HepG2 (cell line): Measurements from ENCODE around the gene BNC1. TPM values are rescaled to one million over a fixed set of nuclear protein-coding genes. Genes with fewer than 3 reads are reported as not detected.

Experiments
- ATAC-seq: fragments of 200-7000 bp; cut with Tn5 transposase; 3 replicates; pipeline ENCODE4 v1.9.1; 2020; ENCODE audit warnings: mild to moderate bottlenecking, moderate library complexity
- BruUV-seq: library from RNA; stranded (reverse); fragments of 400-500 nt; replicated peaks from 2 replicates; lab custom pipeline; 2021; lab: Mats Ljungman, UMichigan
- CTCF ChIA-PET: fragments of 300-600 bp; formaldehyde crosslinking; extraction: SDS; loops from one replicate; lab custom pipeline; 2021; ENCODE audit warnings: low total read pairs, inconsistent platforms, low intra/inter-chr PET ratio; lab: Yijun Ruan, JAX
- POLR2A ChIA-PET: fragments of 350-600 bp; sonication (Branson Sonifier 250); formaldehyde crosslinking; loops from one replicate; lab custom pipeline; 2020; ENCODE audit warnings: antibody characterized with exemption, inconsistent platforms; lab: Yijun Ruan, JAX
- DNase-seq: peaks from one replicate; pipeline ENCODE4 v3.0.0-alpha.2; 2015; ENCODE audit warnings: low spot score
- FAIRE-seq: peaks from 3 replicates; lab custom pipeline; 2011; peaks lifted over from hg19 to GRCh38; lab: Jason Lieb, UNC
- H2AFZ ChIP-seq: one replicate; pipeline ENCODE4 v1.6.1; 2011; ENCODE audit warnings: low read length, inconsistent platforms
- H3K27ac ChIP-seq: fragments of 300-600 bp; 3 replicates; pipeline ENCODE4 v1.8.0; 2011; ENCODE audit warnings: mixed run types, mild to moderate bottlenecking, mixed read lengths, low read length, inconsistent platforms; ENCODE audit not compliant: insufficient read depth; ENCODE audit errors: extremely low read length
- H3K27me3 ChIP-seq, 2 experiments: fragments of 200-600 bp in 1 of 2; 2 replicates in 1 of 2; 3 replicates in 1 of 2; pipeline versions ENCODE4 v1.6.0 to v1.8.0; 2011; ENCODE audit warnings: low read length in 2 of 2, mild to moderate bottlenecking in 2 of 2, moderate library complexity in 2 of 2, inconsistent platforms in 1 of 2; ENCODE audit not compliant: insufficient read depth in 2 of 2, control insufficient read depth in 1 of 2
- H3K36me3 ChIP-seq, 2 experiments: fragments of 200-600 bp in 1 of 2; replicated peaks in 1 of 2; 2 replicates in 1 of 2; 3 replicates in 1 of 2; pipeline versions ENCODE4 v1.5.1 to v1.8.0; 2011; ENCODE audit warnings: low read length in 2 of 2, inconsistent platforms in 1 of 2; ENCODE audit not compliant: insufficient read depth in 2 of 2, control insufficient read depth in 1 of 2
- H3K4me1 ChIP-seq: 2 replicates; pipeline ENCODE4 v1.5.1; 2012; ENCODE audit warnings: low read length, inconsistent platforms; ENCODE audit not compliant: insufficient read depth
- H3K4me2 ChIP-seq: 2 replicates; pipeline ENCODE4 v1.6.0; 2011; ENCODE audit warnings: low read depth, low read length, inconsistent platforms
- H3K4me3 ChIP-seq, 3 experiments: fragments of 200-600 bp in 1 of 3; sonication (generic), shearing (Covaris generic) in 1 of 3; replicated peaks in 1 of 3; 2 replicates each; pipeline ENCODE4 v1.5.1; 2011 to 2016; ENCODE audit warnings: low read length in 3 of 3, inconsistent platforms in 2 of 3, low read depth in 2 of 3, mild to moderate bottlenecking in 2 of 3, control low read depth in 1 of 3, mixed read lengths in 1 of 3; ENCODE audit not compliant: insufficient read depth in 1 of 3
- H3K79me2 ChIP-seq: one replicate; pipeline ENCODE4 v1.6.1; 2011; ENCODE audit warnings: low read length, inconsistent platforms; ENCODE audit not compliant: insufficient read depth
- H3K9ac ChIP-seq: 2 replicates; pipeline ENCODE4 v1.6.0; 2011; ENCODE audit warnings: mild to moderate bottlenecking, low read depth, low read length, inconsistent platforms; ENCODE audit not compliant: insufficient read depth
- H3K9me3 ChIP-seq: 2 replicates; pipeline ENCODE4 v1.5.1; 2012; ENCODE audit warnings: mild to moderate bottlenecking, low read length
- H4K20me1 ChIP-seq: 2 replicates; pipeline ENCODE4 v1.6.0; 2011; ENCODE audit warnings: inconsistent platforms, mild to moderate bottlenecking, low read length, moderate library complexity; ENCODE audit not compliant: insufficient read depth
- ATAD3A ChIP-seq: sonication (generic); formaldehyde crosslinking; IDR thresholded peaks from 2 replicates; pipeline ENCODE4 v1.4.0; 2020; ENCODE audit warnings: missing genetic modification reagents
- CBFB ChIP-seq: sonication (generic); formaldehyde crosslinking; IDR thresholded peaks from 2 replicates; pipeline ENCODE4 v1.4.0; 2020; ENCODE audit warnings: missing genetic modification reagents
- HNRNPK ChIP-seq: fragments of 200-400 bp; formaldehyde crosslinking; IDR thresholded peaks from 2 replicates; pipeline ENCODE4 v1.6.1; 2018; ENCODE audit warnings: low read length, low read depth, moderate library complexity, mild to moderate bottlenecking; ENCODE audit not compliant: poor library complexity, severe bottlenecking
- KLF13 ChIP-seq: sonication (generic); formaldehyde crosslinking; IDR thresholded peaks from 2 replicates; pipeline ENCODE4 v1.4.0; 2020; ENCODE audit warnings: mild to moderate bottlenecking, missing genetic modification reagents
- LCORL ChIP-seq, 2 experiments: fragments of 450-650 bp in 1 of 2; sonication (generic) in 1 of 2; formaldehyde crosslinking in 1 of 2; IDR thresholded peaks; 2 replicates each; pipeline versions ENCODE4 v1.5.0 to v1.6.1; 2017 to 2020; ENCODE audit warnings: antibody characterized with exemption in 1 of 2, missing genetic modification reagents in 1 of 2
- NONO ChIP-seq, 2 experiments: fragments of 450-650 bp in 1 of 2; sonication (generic) in 1 of 2; formaldehyde crosslinking in 1 of 2; IDR thresholded peaks in 1 of 2; conservative IDR thresholded peaks in 1 of 2; 2 replicates each; pipeline versions ENCODE4 v1.6.1 to v1.8.0; 2017 to 2022; ENCODE audit warnings: mild to moderate bottlenecking in 1 of 2, missing genetic modification reagents in 1 of 2, moderate library complexity in 1 of 2
- SOX5 ChIP-seq: IDR thresholded peaks from 2 replicates; pipeline ENCODE4 v1.6.1; 2016; ENCODE audit warnings: borderline replicate concordance
- STAT6 ChIP-seq: sonication (generic); formaldehyde crosslinking; IDR thresholded peaks from 2 replicates; pipeline ENCODE4 v1.4.0; 2020; ENCODE audit warnings: missing genetic modification reagents, mild to moderate bottlenecking, borderline replicate concordance
- SUZ12 ChIP-seq: fragments of 150-350 bp; IDR thresholded peaks from 2 replicates; pipeline ENCODE4 v1.6.1; 2014; ENCODE audit warnings: low read depth, low read length
- ZBTB2 ChIP-seq: sonication (generic); formaldehyde crosslinking; IDR thresholded peaks from 2 replicates; pipeline ENCODE4 v1.8.0; 2022; ENCODE audit warnings: low read depth, missing genetic modification reagents
- ZNF44 ChIP-seq: sonication (generic); formaldehyde crosslinking; IDR thresholded peaks from 2 replicates; pipeline ENCODE4 v1.5.1; 2020; ENCODE audit warnings: mild to moderate bottlenecking, missing genetic modification reagents
- ZNF460 ChIP-seq: sonication (generic); formaldehyde crosslinking; IDR thresholded peaks from 2 replicates; pipeline ENCODE4 v1.5.1; 2020; ENCODE audit warnings: missing genetic modification reagents, mild to moderate bottlenecking, borderline replicate concordance
- ZNF737 ChIP-seq: sonication (generic); formaldehyde crosslinking; IDR thresholded peaks from 2 replicates; pipeline ENCODE4 v1.5.0; 2020; ENCODE audit warnings: missing genetic modification reagents, mild to moderate bottlenecking, borderline replicate concordance
- WGBS: methylation state at CpG from one replicate; pipeline ENCODE4 v1.1.6; 2017; ENCODE audit warnings: low lambda C conversion rate; 5-methylcytosine and 5-hydroxymethylcytosine counted together
- in situ Hi-C: cut with HindIII; loops from 2 replicates; pipeline ENCODE4 v1.10.0; 2017; ENCODE audit warnings: low pct_unique_long_range_greater_than_20kb; ENCODE audit not compliant: extremely low pct_ligation_motif_present
- intact Hi-C: fragments of 100-400 bp; cut with micrococcal nuclease; formaldehyde crosslinking; loops from one replicate; pipeline ENCODE4 v1.10.0; 2022; ENCODE audit not compliant: unreplicated experiment
- polyA plus RNA-seq, 8 experiments: library from polyadenylated mRNA; depleted of rRNA in 3 of 8; stranded (reverse) in 7 of 8; unstranded in 1 of 8; fragments of >200 nt; fragmentation: Illumina TruSeq in 4 of 8; extraction: Trizol in 4 of 8; gene quantifications; 2 replicates each; pipeline versions ENCODE4 v1.2.1 to v1.2.3, GENCODE V29; 2011 to 2016; ENCODE audit warnings: low read depth in 4 of 8, missing spikeins in 1 of 8, mixed read lengths in 1 of 8; ENCODE audit not compliant: insufficient read depth in 1 of 8
- total RNA-seq, 5 experiments: library from RNA; depleted of rRNA; stranded (reverse); fragments of >200 nt; fragmentation: Illumina TruSeq; extraction: Trizol; gene quantifications; 2 replicates each; pipeline ENCODE4 v1.2.3, GENCODE V29; 2016; ENCODE audit warnings: low read depth in 1 of 5
- TF ChIP-seq, protein P1 (sequence below): sonication (generic); formaldehyde crosslinking; IDR thresholded peaks from 2 replicates; pipeline ENCODE4 v1.8.1; 2023; ENCODE audit warnings: missing genetic modification reagents, inconsistent platforms, borderline replicate concordance

Gene BNC1
- total and polyA plus RNA-seq, 2 of the 13 experiments (the other 11 are each of a cell fraction or from before 2014, with no cell fraction given): not detected

DNA sequence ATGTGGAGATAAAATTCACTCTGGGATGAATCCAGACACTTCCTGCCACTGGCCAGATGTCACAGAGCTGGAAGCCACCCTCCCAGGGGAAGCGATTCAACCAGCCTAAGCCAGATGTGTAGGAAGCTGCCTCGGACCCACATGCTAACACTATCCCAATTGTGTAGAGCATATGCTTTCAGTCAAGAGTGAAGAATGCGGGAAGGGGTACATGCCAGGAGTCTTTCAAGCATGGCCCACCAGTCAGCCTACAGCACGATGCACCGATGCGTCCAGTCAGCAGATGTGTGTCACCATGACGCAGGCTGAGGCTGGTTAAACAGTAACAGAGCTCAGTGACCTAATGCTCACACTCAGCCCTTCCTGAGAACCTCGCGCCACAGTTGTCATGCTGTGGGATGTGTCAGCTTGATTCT lies 38.8 kb upstream of the BNC1 start:
- ChIA-PET CTCF (no interaction called here), POLR2A (no interaction called here)
- Histone ChIP-seq H3K79me2 (no peaks in the 10 kb centered on the region), H2AFZ (no peak overlapping the region), H3K4me1 (no peaks in the 10 kb centered on the region), H3K27me3 (no peaks in the 10 kb centered on the region; a peak in 1 of 5 replicates), H3K9me3 (no peaks in the 10 kb centered on the region), H3K4me2 (no peak overlapping the region), H3K27ac (no peak overlapping the region), H3K4me3 (no peak overlapping the region), H4K20me1 (no peaks in the 10 kb centered on the region), H3K36me3 (no peaks in the 10 kb centered on the region), H3K9ac (no peak overlapping the region)
- ATAC-seq: no peak
- in situ Hi-C loops: no loop called here
- 0% methylated on average over 3 of the region's 9 CpGs for WGBS
- TF ChIP-seq ATAD3A (CRISPR knock-in tag) (no peak), CBFB (no peak), KLF13 (no peak)
- intact Hi-C loops: no loop called here
- DNase-seq: no peak
- BruUV-seq: no TSS peak
- no peak for FAIRE-seq

GRCh38 chr15:83322691-83323090 lies 38.2 kb upstream of the BNC1 start:
- ChIA-PET POLR2A (no interaction called here), CTCF (no interaction called here)
- Histone ChIP-seq H3K9ac (no peak overlapping the region), H3K4me2 (no peak overlapping the region), H4K20me1 (no peaks in the 10 kb centered on the region), H3K79me2 (no peaks in the 10 kb centered on the region), H3K4me3 (no peak overlapping the region), H3K36me3 (no peaks in the 10 kb centered on the region), H3K27me3 (no peaks in the 10 kb centered on the region; a peak in 1 of 5 replicates), H3K27ac (no peak overlapping the region), H3K4me1 (no peaks in the 10 kb centered on the region), H3K9me3 (no peaks in the 10 kb centered on the region), H2AFZ (no peak overlapping the region)
- no peak for DNase-seq
- in situ Hi-C loops (no loop called here), intact Hi-C loops (no loop called here)
- no peak for FAIRE-seq
- BruUV-seq: no TSS peak
- 7% methylated on average over 3 of the region's 3 CpGs for WGBS
- ATAC-seq: no peak
- TF ChIP-seq, protein P1, sequence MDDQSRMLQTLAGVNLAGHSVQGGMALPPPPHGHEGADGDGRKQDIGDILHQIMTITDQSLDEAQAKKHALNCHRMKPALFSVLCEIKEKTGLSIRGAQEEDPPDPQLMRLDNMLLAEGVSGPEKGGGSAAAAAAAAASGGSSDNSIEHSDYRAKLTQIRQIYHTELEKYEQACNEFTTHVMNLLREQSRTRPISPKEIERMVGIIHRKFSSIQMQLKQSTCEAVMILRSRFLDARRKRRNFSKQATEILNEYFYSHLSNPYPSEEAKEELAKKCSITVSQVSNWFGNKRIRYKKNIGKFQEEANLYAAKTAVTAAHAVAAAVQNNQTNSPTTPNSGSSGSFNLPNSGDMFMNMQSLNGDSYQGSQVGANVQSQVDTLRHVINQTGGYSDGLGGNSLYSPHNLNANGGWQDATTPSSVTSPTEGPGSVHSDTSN (CRISPR knock-in tag): no peak
- TF ChIP-seq ZNF460 (CRISPR knock-in tag): no peak
- no peak for TF ChIP-seq LCORL (IDR thresholded peaks at IDR 0.05)
- TF ChIP-seq LCORL (CRISPR knock-in tag; IDR thresholded peaks at IDR 0.05): no peak
- TF ChIP-seq NONO (IDR thresholded peaks at IDR 0.05): no peak
- TF ChIP-seq NONO (CRISPR knock-in tag; conservative IDR thresholded peaks at IDR 0.05): no peak
- TF ChIP-seq HNRNPK: no peak
- TF ChIP-seq ZNF737 (CRISPR knock-in tag): no peak
- TF ChIP-seq STAT6 (CRISPR knock-in tag): no peak
- TF ChIP-seq ZBTB2 (CRISPR knock-in tag): no peak
- no peak for TF ChIP-seq SOX5 (CRISPR knock-in tag)
- no peak for TF ChIP-seq ZNF44 (CRISPR knock-in tag)
- no peak for TF ChIP-seq SUZ12
